Astrocyte (in vitro differentiated cells and primary cell): ENCODE results near the gene MAFB.

Experiments
- CTCF ChIP-seq: IDR thresholded peaks from 2 replicates; pipeline ENCODE4 v1.5.1; 2011; ENCODE audit warnings: low read depth, mild to moderate bottlenecking, inconsistent platforms, low read length, moderate library complexity; ENCODE audit not compliant: insufficient read depth
- EZH2 ChIP-seq: IDR thresholded peaks from 2 replicates; pipeline ENCODE4 v1.6.1; 2012; ENCODE audit warnings: mild to moderate bottlenecking, low read length, inconsistent platforms; ENCODE audit not compliant: insufficient read depth

DNA sequence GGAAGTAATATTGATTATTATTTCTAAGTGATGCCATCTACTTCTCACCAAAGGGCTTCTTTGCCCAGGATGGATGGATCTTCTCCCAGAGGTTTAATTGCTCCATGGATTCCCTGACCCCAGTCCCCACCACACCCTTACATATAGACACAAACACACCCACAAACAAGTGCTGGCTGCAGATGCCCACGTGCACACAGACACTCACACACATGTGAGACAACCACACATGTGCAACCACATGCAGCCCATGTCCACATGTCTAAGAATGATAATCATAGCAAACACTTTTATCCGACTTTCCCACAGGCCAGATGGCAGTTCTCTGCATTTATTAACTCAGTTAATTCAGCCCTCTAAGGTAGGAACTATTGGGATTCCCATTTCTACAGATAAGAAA lies 44.2 kb downstream of the MAFB start:
- TF ChIP-seq EZH2 (no peak), CTCF (no peak)
